LNCAP (cell line): ENCODE results near the gene TYRO3.

Source experiments
- TF ChIP-seq, protein P1 (sequence below): fragments of 450-650 bp; IDR thresholded peaks from 2 replicates; pipeline ENCODE4 v1.5.1; 2017; ENCODE audit warnings: mild to moderate bottlenecking

TYRO3 gene

DNA sequence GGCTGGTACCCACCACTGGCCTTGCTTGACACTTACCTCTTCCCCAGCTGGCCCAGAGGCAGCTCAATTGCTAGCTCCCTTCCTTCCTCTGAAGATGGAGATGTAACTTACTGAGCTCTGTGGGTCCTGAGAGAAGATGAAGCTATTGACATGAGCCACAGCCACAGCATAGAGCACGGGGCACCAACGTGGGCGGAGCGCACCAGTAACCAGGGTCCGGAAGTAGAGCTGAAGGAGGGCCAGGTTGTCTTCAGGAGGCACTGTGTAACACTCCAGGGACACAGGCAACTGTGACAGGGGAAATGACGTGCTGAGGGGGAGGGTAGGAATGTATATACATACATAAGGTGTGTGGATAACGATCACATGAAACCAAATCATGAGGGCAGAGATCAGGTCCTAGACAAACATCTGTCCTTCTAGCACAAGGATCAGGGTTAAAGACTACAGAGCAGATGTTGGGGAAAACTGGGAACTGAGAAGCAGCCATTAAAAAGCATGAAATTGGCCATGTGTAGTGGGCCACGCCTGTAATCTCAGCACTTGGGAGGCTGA, 41.0 kb upstream of the TYRO3 start:
- TF ChIP-seq, protein P1, sequence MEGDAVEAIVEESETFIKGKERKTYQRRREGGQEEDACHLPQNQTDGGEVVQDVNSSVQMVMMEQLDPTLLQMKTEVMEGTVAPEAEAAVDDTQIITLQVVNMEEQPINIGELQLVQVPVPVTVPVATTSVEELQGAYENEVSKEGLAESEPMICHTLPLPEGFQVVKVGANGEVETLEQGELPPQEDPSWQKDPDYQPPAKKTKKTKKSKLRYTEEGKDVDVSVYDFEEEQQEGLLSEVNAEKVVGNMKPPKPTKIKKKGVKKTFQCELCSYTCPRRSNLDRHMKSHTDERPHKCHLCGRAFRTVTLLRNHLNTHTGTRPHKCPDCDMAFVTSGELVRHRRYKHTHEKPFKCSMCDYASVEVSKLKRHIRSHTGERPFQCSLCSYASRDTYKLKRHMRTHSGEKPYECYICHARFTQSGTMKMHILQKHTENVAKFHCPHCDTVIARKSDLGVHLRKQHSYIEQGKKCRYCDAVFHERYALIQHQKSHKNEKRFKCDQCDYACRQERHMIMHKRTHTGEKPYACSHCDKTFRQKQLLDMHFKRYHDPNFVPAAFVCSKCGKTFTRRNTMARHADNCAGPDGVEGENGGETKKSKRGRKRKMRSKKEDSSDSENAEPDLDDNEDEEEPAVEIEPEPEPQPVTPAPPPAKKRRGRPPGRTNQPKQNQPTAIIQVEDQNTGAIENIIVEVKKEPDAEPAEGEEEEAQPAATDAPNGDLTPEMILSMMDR, result no peak

DNA sequence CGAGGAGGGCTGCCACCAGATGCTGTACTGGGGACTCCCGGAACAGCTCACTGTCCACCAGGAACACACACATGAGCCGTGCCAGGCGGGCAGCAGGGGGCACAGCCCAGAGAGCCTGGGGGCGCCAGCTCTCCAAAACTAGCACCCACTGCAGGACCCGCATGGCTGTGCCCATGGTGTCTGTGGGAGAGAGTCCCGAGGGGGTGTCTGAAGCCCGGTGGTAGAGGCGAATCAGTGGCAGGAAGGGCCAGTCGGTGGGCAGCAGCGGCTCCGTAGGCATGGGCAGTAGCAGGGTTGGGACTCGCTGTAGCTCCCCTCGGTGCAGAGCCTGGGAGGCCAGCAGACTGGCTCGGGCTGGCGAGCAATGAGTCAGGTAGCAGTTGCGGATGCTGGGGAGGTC, 38.4 kb upstream of the TYRO3 start:
- TF ChIP-seq, protein P1, result no peak

DNA sequence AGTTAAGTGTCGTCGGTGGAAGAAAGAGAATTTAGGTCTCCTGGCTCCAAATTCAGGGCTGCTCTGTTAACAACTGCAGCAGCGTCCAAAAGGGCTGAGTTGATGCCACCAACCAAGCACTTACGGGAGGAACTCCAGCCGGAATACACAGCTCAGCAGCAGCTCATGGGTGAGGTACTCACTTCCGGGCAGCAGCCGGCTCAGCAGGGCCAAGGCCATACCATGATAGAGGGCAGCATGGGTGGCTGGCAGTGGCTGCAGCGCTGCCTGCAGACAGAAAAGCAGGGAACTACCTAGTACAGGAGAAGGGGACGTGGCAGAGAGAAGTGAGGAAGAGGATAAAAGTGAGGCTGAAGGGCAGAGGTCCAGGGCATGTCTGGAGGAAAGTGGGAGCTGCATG, 37.4 kb upstream of the TYRO3 start:
- TF ChIP-seq, protein P1, result no peak

DNA sequence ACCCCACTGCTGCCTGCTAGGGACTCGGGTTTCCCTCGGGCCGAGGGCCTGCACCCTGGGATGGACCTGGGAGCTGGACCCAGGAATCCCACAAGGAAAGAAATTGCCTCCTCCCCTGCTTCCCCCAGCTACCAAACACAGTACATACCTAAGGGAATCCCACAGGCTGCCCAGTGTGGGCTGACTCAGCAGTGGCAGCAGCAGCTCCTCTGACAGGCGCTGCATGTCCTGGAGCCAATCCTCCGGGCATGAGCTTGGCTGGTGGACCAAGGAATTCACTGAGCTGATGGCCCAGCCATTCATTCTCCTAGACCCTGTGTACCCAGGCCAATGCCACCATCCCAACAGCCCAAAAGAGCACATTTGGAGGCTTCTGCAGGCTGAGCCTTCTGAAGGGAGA, 35.9 kb upstream of the TYRO3 start:
- TF ChIP-seq, protein P1, result no peak

DNA sequence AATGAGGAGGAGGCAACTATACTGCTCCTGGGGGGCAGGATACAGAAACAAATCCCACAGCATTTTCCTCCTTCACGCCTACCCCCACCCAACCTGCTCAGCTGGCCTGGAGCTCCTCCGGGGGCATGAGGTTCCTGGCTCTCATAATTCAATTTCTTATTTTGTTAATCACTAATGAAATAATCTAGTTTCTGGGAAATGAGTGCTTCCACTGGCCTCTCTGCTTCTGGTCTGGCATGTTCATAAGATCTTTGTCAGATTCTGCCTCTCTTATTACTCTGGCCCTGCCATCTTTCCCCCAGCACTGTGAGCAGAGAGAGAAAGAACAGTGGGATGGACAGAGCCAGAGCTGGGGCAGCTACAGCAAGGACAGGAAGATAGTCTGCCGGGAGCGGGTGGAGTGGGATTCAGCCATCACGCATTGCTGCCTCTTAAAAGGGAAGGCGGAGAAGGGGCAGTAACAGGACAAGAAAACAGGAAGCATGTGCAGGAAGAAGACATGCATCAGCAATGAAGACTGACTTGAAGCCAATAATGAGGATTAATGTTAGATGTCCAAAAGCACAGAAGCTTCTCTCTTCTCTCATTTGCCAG, 28.6 kb upstream of the TYRO3 start:
- TF ChIP-seq, protein P1, result no peak

DNA sequence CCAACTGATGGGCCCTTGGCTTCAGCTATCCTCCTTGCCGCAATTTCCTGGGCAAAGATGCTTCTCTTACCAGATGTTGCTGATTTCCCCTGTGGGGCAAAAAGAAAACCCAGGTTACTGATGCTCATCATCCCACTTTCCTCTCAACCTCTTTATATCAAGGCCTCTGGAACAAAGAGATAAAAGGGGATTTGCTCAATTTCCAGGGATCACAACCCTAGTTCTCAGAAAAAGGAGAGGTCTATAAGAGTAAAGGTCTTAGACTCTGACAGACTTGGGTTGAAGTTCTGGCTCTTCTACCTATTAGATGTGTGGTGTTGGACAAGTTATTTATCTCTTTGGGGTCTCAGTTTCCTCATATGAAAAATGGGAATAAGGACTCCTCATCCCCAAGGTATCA, 23.5 kb upstream of the TYRO3 start:
- TF ChIP-seq, protein P1, result no peak

DNA sequence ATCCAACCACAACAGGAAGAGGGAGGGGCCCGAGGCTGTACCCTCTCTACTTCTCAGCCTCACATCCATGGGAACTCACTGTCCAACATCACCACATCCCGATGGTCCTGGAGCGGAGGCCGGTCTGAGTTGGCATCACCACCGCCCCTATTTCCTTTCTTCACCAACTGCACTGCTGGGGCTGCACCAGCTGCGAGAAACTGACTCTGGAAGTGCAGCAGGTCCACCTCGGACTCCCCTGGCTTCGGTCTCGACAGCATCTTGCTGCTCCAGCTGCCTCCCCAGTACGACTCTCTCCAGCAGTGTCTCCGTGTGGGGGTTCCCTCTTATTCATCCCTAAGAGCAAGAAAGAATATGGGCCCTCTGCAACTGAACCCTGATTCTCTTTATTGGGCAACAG, 22.1 kb upstream of the TYRO3 start:
- TF ChIP-seq, protein P1, result no peak

DNA sequence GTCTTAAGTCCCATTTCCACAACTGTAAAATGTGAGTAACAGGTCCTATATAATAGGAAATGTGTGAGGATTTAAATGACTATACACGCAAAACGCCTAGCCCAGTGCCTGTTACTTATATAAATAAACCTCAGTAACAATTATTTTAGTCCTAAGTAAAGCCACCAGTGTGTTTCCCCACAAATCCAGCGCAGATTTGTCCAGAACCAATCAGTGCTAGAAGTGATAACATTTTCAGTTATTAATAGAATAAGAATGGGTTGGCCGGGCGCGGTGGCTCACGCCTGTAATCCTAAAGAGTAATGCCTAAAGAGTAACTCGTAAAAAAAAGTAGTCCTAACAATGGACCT, 15.5 kb upstream of the TYRO3 start:
- TF ChIP-seq, protein P1, result no peak
